WTC11 (cell line): ENCODE measurements around the gene P2RY10. TPM values are rescaled to one million over a fixed set of nuclear protein-coding genes. Genes with fewer than 3 reads are reported as not detected.

Experiments
- ATAC-seq: fragments of 200-7000 bp; cut with Tn5 transposase; 2 replicates; pipeline ENCODE4 v1.10.0; 2021; ENCODE audit warnings: mild to moderate bottlenecking, moderate library complexity
- CTCF ChIA-PET: fragments of 300-600 bp; sonication (Branson Sonifier 250); formaldehyde crosslinking; loops from one replicate; lab custom pipeline; 2021; ENCODE audit warnings: antibody characterized with exemption; lab: Charles Lee
- POLR2A ChIA-PET: fragments of 350-600 bp; sonication (Branson Sonifier 250); formaldehyde crosslinking; loops from one replicate; lab custom pipeline; 2021; ENCODE audit warnings: antibody characterized with exemption; lab: Charles Lee
- DNase-seq: peaks from one replicate; pipeline ENCODE4 v3.0.0; 2021; ENCODE audit warnings: low spot score
- H3K27ac Mint-ChIP-seq: 2 replicates; pipeline ENCODE4 v1.8.0; 2021; ENCODE audit warnings: mixed read lengths
- H3K27me3 Mint-ChIP-seq: 2 replicates; pipeline ENCODE4 v1.8.0; 2021; ENCODE audit warnings: low read depth, mild to moderate bottlenecking, moderate library complexity, mixed read lengths
- H3K36me3 Mint-ChIP-seq: 2 replicates; pipeline ENCODE4 v1.8.0; 2021; ENCODE audit warnings: mixed read lengths
- H3K4me1 Mint-ChIP-seq: 2 replicates; pipeline ENCODE4 v1.8.0; 2022; ENCODE audit warnings: mixed read lengths
- H3K4me3 Mint-ChIP-seq: 2 replicates; pipeline ENCODE4 v1.8.0; 2021; ENCODE audit warnings: mild to moderate bottlenecking, moderate library complexity, mixed read lengths
- H3K9me3 Mint-ChIP-seq: 2 replicates; pipeline ENCODE4 v1.8.0; 2021; ENCODE audit warnings: mixed read lengths
- AR ChIP-seq: fragments of 250-450 bp; sonication (Bioruptor Pico); IDR thresholded peaks from 2 replicates; pipeline ENCODE4 v1.9.0; 2021; ENCODE audit warnings: mild to moderate bottlenecking
- ATF6 ChIP-seq: sonication (generic); formaldehyde crosslinking; IDR thresholded peaks from 2 replicates; pipeline ENCODE4 v1.8.1; 2023; ENCODE audit warnings: mild to moderate bottlenecking, missing genetic modification reagents
- CBFB ChIP-seq: sonication (generic); formaldehyde crosslinking; IDR thresholded peaks from 2 replicates; pipeline ENCODE4 v1.8.1; 2022; ENCODE audit warnings: mild to moderate bottlenecking, low read depth, missing genetic modification reagents
- E2F5 ChIP-seq: sonication (generic); formaldehyde crosslinking; IDR thresholded peaks from 2 replicates; pipeline ENCODE4 v1.8.1; 2022; ENCODE audit warnings: mild to moderate bottlenecking, moderate library complexity, missing genetic modification reagents
- ELF4 ChIP-seq: sonication (generic); formaldehyde crosslinking; IDR thresholded peaks from 2 replicates; pipeline ENCODE4 v1.8.1; 2022; ENCODE audit warnings: low read depth, mild to moderate bottlenecking, moderate library complexity, missing genetic modification reagents
- ESRRA ChIP-seq: sonication (generic); formaldehyde crosslinking; IDR thresholded peaks from 2 replicates; pipeline ENCODE4 v1.8.1; 2022; ENCODE audit warnings: mild to moderate bottlenecking, missing genetic modification reagents, borderline replicate concordance
- FOXJ3 ChIP-seq: sonication (generic); formaldehyde crosslinking; IDR thresholded peaks from 2 replicates; pipeline ENCODE4 v1.9.0; 2021; ENCODE audit warnings: missing genetic modification reagents, mild to moderate bottlenecking, borderline replicate concordance
- FOXP1 ChIP-seq: sonication (generic); formaldehyde crosslinking; IDR thresholded peaks from 2 replicates; pipeline ENCODE4 v1.8.0; 2022; ENCODE audit warnings: missing genetic modification reagents, mild to moderate bottlenecking, moderate library complexity, borderline replicate concordance
- JUN ChIP-seq: sonication (generic); formaldehyde crosslinking; IDR thresholded peaks from 2 replicates; pipeline ENCODE4 v1.8.0; 2023; ENCODE audit warnings: mild to moderate bottlenecking, missing genetic modification reagents
- MLX ChIP-seq: sonication (generic); formaldehyde crosslinking; IDR thresholded peaks from 2 replicates; pipeline ENCODE4 v1.8.1; 2023; ENCODE audit warnings: mild to moderate bottlenecking, missing genetic modification reagents, moderate library complexity
- NFE2L1 ChIP-seq: sonication (generic); formaldehyde crosslinking; IDR thresholded peaks from 2 replicates; pipeline ENCODE4 v1.8.1; 2023; ENCODE audit warnings: missing genetic modification reagents
- SMAD3 ChIP-seq: sonication (generic); formaldehyde crosslinking; IDR thresholded peaks from 2 replicates; pipeline ENCODE4 v1.8.0; 2022; ENCODE audit warnings: missing genetic modification reagents, mild to moderate bottlenecking, borderline replicate concordance
- SMAD4 ChIP-seq: sonication (generic); formaldehyde crosslinking; IDR thresholded peaks from 2 replicates; pipeline ENCODE4 v1.8.0; 2022; ENCODE audit warnings: mild to moderate bottlenecking, missing genetic modification reagents
- STAT6 ChIP-seq: sonication (generic); formaldehyde crosslinking; conservative IDR thresholded peaks from 2 replicates; pipeline ENCODE4 v1.8.1; 2023; ENCODE audit warnings: mild to moderate bottlenecking, low read depth, missing genetic modification reagents, moderate library complexity
- TEAD1 ChIP-seq: sonication (generic); formaldehyde crosslinking; IDR thresholded peaks from 2 replicates; pipeline ENCODE4 v1.8.0; 2022; ENCODE audit warnings: mild to moderate bottlenecking, missing genetic modification reagents
- TP53 ChIP-seq: sonication (generic); formaldehyde crosslinking; IDR thresholded peaks from 2 replicates; pipeline ENCODE4 v1.8.1; 2023; ENCODE audit warnings: mild to moderate bottlenecking, missing genetic modification reagents
- ZBTB21 ChIP-seq: sonication (generic); formaldehyde crosslinking; IDR thresholded peaks from 2 replicates; pipeline ENCODE4 v1.8.1; 2023; ENCODE audit warnings: mild to moderate bottlenecking, missing genetic modification reagents, borderline replicate concordance
- ZNF416 ChIP-seq: fragments of 250-450 bp; sonication (Bioruptor Pico); IDR thresholded peaks from 2 replicates; pipeline ENCODE4 v1.9.0; 2021; ENCODE audit warnings: mild to moderate bottlenecking, inconsistent platforms
- total RNA-seq: library from RNA; stranded (reverse); gene quantifications from 3 replicates; pipeline ENCODE4 v1.2.3, GENCODE V29; 2021

The P2RY10 gene
- total RNA-seq, 1 experiment from 2014 or later = not detected

GRCh38 chrX:78957049-78957767 is 12.0 kb downstream of the P2RY10 start:
- Mint-ChIP-seq H3K9me3 (no peaks in the 10 kb centered on the region; the same call in 1 of the 2 replicates), H3K4me3 (no peak overlapping the region), H3K27me3 (no peaks in the 10 kb centered on the region; the same call in 1 of the 2 replicates), H3K27ac (no peak overlapping the region), H3K4me1 (peaks cover 24% of the 10 kb centered on the region), H3K36me3 (no peaks in the 10 kb centered on the region)
- TF ChIP-seq ELF4 (CRISPR knock-in tag) = no peak
- no peak for TF ChIP-seq JUN
- no peak for TF ChIP-seq ZBTB21
- TF ChIP-seq E2F5 (CRISPR knock-in tag) = no peak
- TF ChIP-seq STAT6 (CRISPR knock-in tag) = no peak
- no peak for TF ChIP-seq TP53 (CRISPR knock-in tag)
- no peak for TF ChIP-seq ATF6 (CRISPR knock-in tag)
- no peak for TF ChIP-seq TEAD1 (CRISPR knock-in tag)
- TF ChIP-seq SMAD4 (CRISPR knock-in tag) = no peak
- no peak for TF ChIP-seq AR (CRISPR knock-in tag)
- no peak for TF ChIP-seq MLX (CRISPR knock-in tag)
- TF ChIP-seq SMAD3 (CRISPR knock-in tag) = no peak
- no peak for TF ChIP-seq NFE2L1 (CRISPR knock-in tag)
- no peak for TF ChIP-seq ZNF416 (CRISPR knock-in tag)
- TF ChIP-seq CBFB (CRISPR knock-in tag) = no peak
- TF ChIP-seq FOXP1 (CRISPR knock-in tag) = no peak
- ChIA-PET CTCF (no interaction called here), POLR2A (no interaction called here)
- DNase-seq (no peak), ATAC-seq (no peak)

GRCh38 chrX:78957768-78958130 is 12.6 kb downstream of the P2RY10 start:
- Mint-ChIP-seq H3K36me3 (no peaks in the 10 kb centered on the region), H3K27ac (no peak overlapping the region), H3K27me3 (no peaks in the 10 kb centered on the region), H3K9me3 (no peaks in the 10 kb centered on the region; the same call in 1 of the 2 replicates)
- ChIA-PET CTCF (no interaction called here), POLR2A (no interaction called here)
- ATAC-seq (no peak), DNase-seq (no peak)
- TF ChIP-seq ESRRA (CRISPR knock-in tag) = no peak
- TF ChIP-seq FOXJ3 (CRISPR knock-in tag) = no peak
- TF ChIP-seq, all 79 proteins: peak for 0
- Mint-ChIP-seq H3K4me3 (no peak overlapping the region), H3K4me1 (peaks cover 21% of the 10 kb centered on the region)
